Measurements from ENCODE around the gene AP4M1. TPM values are rescaled to one million over a fixed set of nuclear protein-coding genes. Genes with fewer than 3 reads are reported as not detected.

Gene AP4M1
- polyA plus RNA-seq, 1 donor from 2014 or later: 100 TPM

DNA sequence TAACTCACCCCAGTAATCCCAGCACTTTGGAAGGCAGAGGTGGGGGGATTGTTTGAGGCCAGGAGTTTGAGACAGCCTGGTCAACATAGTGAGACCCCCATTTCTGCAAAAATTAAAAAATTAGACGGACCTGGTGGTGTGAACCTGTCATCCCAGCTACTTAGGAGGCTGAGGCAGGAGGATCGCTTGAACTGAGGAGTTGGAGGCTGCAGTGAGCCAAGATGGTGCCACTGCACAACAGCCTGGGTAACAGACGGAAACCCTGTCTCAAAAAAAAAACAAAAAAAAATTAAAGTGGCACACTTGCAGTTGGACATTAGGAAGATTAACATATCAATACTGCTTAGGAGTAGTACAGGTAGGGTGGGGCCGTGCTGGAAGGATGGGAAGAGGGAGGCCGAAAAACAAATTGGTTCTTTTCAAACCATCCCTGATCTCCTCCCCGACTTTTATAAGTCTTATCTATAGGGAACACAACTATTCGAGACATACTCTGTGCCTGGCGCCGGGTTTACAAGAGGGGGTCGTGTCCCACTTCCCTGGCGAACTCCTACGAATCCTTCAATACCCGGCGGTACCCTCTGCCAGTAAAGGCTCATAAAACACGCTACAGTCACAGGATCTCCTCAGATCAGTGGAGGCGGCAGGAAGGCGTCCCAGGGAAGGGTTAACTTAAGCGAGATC lies 17.1 kb downstream of the AP4M1 start:
- Histone ChIP-seq H3F3A (ENCODE audit: insufficient read depth, low read length, poor library complexity, severe bottlenecking) (peaks cover 3% of the 10 kb centered on the region), H2AFZ (ENCODE audit: low read depth, low read length) (peak overlapping the region; percentile 75), H3K4me3 (ENCODE audit: low read length) (peak overlapping the region; percentile 88), H3K9me3 (ENCODE audit: low read length) (no peaks in the 10 kb centered on the region), H3K4me2 (ENCODE audit: low read length) (peak overlapping the region; percentile 81), H3K36me3 (ENCODE audit: insufficient read depth, low read length) (peaks cover 8% of the 10 kb centered on the region), H3K9ac (ENCODE audit: low read length) (peak overlapping the region; percentile 83), H3K27me3 (ENCODE audit: insufficient read depth, low read depth, low read length) (no peaks in the 10 kb centered on the region), H4K20me1 (ENCODE audit: insufficient read depth) (no peaks in the 10 kb centered on the region), H3K9me2 (ENCODE audit: insufficient read depth, low read length) (no peaks in the 10 kb centered on the region), H3K79me2 (replicated peaks; ENCODE audit: insufficient read depth, low read length) (peaks cover 4% of the 10 kb centered on the region), H3K27ac (ENCODE audit: low read length) (peak overlapping the region; percentile 92)
- TF ChIP-seq EZH2 (IDR thresholded peaks at IDR 0.05; ENCODE audit: borderline replicate concordance, insufficient read depth, low read length, poor library complexity, severe bottlenecking): no peak
- no peak for TF ChIP-seq CTCF (IDR thresholded peaks at IDR 0.05; ENCODE audit: poor library complexity, severe bottlenecking)
- TF ChIP-seq TAF1 (IDR thresholded peaks at IDR 0.05; ENCODE audit: low read depth): no peak
- no peak for TF ChIP-seq SMC3 (conservative IDR thresholded peaks at IDR 0.05; ENCODE audit: poor library complexity)
- TF ChIP-seq REST (IDR thresholded peaks at IDR 0.05; ENCODE audit: borderline replicate concordance): no peak
- TF ChIP-seq EP300 (conservative IDR thresholded peaks at IDR 0.05; ENCODE audit: poor library complexity, severe bottlenecking): no peak
- no peak for TF ChIP-seq MXI1 (conservative IDR thresholded peaks at IDR 0.05; ENCODE audit: poor library complexity, severe bottlenecking)
- no peak for TF ChIP-seq POLR2AphosphoS5 (IDR thresholded peaks at IDR 0.05)
- no peak for TF ChIP-seq RAD21 (conservative IDR thresholded peaks at IDR 0.05)

DNA sequence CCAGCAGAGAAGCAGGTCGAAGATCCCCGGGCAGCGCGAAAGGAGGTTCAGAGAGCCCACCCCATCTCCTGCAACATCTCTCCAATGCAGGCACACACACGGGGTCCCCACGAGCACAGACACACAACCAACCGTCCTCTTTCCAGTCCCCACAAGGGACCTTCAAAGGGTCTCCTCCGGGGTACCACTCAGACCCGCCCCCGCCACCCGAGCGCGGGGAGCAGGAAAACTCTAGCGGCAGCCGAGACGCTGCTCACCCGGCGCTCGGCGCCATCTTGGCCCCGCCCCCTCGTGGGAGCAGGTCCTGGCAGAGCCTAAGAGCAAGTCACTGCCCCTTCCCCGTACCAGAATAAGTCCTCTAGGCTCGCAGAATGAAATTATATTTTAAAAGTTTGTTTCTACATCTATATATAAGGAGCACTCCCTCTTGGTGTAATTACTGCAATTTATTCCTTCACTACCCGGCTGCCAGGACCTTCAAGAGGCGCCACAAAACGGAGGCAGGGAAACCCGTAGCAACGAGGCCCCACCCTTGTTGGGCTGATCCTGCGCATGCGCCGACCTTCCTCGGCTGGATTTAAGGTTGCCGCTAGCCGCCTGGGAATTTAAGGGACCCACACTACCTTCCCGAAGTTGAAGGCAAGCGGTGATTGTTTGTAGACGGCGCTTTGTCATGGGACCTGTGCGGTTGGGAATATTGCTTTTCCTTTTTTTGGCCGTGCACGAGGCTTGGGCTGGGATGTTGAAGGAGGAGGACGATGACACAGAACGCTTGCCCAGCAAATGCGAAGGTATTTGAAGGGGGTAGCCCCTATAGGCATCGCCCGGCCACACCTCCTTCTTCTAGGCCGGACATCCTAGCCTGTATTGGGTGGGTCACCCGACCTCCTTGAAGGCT lies 17.9 kb downstream of the AP4M1 start, which contains the start of the genes CNPY4 and TAF6:
Gene CNPY4, plus strand, starts transcription at position 563 of the 898 bp plus-strand sequence. Its CDS starts 111 bp downstream, at position 674.
Gene TAF6, minus strand, starts transcription at position 287 of the 898 bp plus-strand sequence. CDS start 5,149 bp downstream, outside the sequence.
- H3K36me3 ChIP-seq (ENCODE audit: insufficient read depth, low read length): peaks cover 8% of the 10 kb centered on the region
- H3K4me2 ChIP-seq (ENCODE audit: low read length): peak within 1 kb of the TSS; percentile 82
- peaks cover 3% of the 10 kb centered on the region for H3F3A ChIP-seq (ENCODE audit: insufficient read depth, low read length, poor library complexity, severe bottlenecking)
- peak; percentile 100 for TF ChIP-seq TAF1 (IDR thresholded peaks at IDR 0.05; ENCODE audit: low read depth)
- TF ChIP-seq REST (IDR thresholded peaks at IDR 0.05; ENCODE audit: borderline replicate concordance): peak; percentile 99
- no peak for TF ChIP-seq RAD21 (conservative IDR thresholded peaks at IDR 0.05)
- TF ChIP-seq EZH2 (IDR thresholded peaks at IDR 0.05; ENCODE audit: borderline replicate concordance, insufficient read depth, low read length, poor library complexity, severe bottlenecking): no peak
- peak; percentile 46 for TF ChIP-seq EP300 (conservative IDR thresholded peaks at IDR 0.05; ENCODE audit: poor library complexity, severe bottlenecking)
- peak; percentile 45 for TF ChIP-seq CTCF (IDR thresholded peaks at IDR 0.05; ENCODE audit: poor library complexity, severe bottlenecking)
- peak; percentile 34 for TF ChIP-seq SMC3 (conservative IDR thresholded peaks at IDR 0.05; ENCODE audit: poor library complexity)
- TF ChIP-seq POLR2AphosphoS5 (IDR thresholded peaks at IDR 0.05): peak; percentile 77
- TF ChIP-seq MXI1 (conservative IDR thresholded peaks at IDR 0.05; ENCODE audit: poor library complexity, severe bottlenecking): peak; percentile 75
- H3K79me2 ChIP-seq (replicated peaks; ENCODE audit: insufficient read depth, low read length): peaks cover 4% of the 10 kb centered on the region
- no peaks in the 10 kb centered on the region for H3K9me2 ChIP-seq (ENCODE audit: insufficient read depth, low read length)
- H4K20me1 ChIP-seq (ENCODE audit: insufficient read depth): no peaks in the 10 kb centered on the region
- H3K9me3 ChIP-seq (ENCODE audit: low read length): no peaks in the 10 kb centered on the region
- H3K9ac ChIP-seq (ENCODE audit: low read length): peak within 1 kb of the TSS; percentile 83
- peak within 1 kb of the TSS; percentile 92 for H3K27ac ChIP-seq (ENCODE audit: low read length)
- peak within 1 kb of the TSS; percentile 88 for H3K4me3 ChIP-seq (ENCODE audit: low read length)
- peak within 1 kb of the TSS; percentile 75 for H2AFZ ChIP-seq (ENCODE audit: low read depth, low read length)
- H3K27me3 ChIP-seq (ENCODE audit: insufficient read depth, low read depth, low read length): no peaks in the 10 kb centered on the region
